GM19397 (cell line): Measurements from ENCODE around the gene PEX14.

Experiments used
- ATAC-seq: cut with Tn5 transposase; IDR thresholded peaks from one replicate; pipeline ENCODE4 v1.9.1; 2021; ENCODE audit warnings: mild to moderate bottlenecking, moderate library complexity; ENCODE audit not compliant: unreplicated experiment

Gene PEX14

GRCh38 chr1:10586125-10586524, 111.4 kb downstream of the PEX14 start:
- no peak for ATAC-seq

GRCh38 chr1:10588640-10589039, 113.9 kb downstream of the PEX14 start:
- ATAC-seq: no peak

- ATAC-seq: no peak
Measured at GRCh38 chr1:10589074-10589473, 114.3 kb downstream of the PEX14 start.

- no peak for ATAC-seq
Measured at GRCh38 chr1:10591010-10591409, 116.3 kb downstream of the PEX14 start.

GRCh38 chr1:10592373-10592772, 117.6 kb downstream of the PEX14 start:
- no peak for ATAC-seq

- no peak for ATAC-seq
Measured at GRCh38 chr1:10593750-10594149, 119.0 kb downstream of the PEX14 start.

- ATAC-seq: no peak
Measured at GRCh38 chr1:10594595-10595223, 120.0 kb downstream of the PEX14 start.

GRCh38 chr1:10596780-10597179, 122.0 kb downstream of the PEX14 start:
- ATAC-seq: no peak

GRCh38 chr1:10597492-10598388, 123.0 kb downstream of the PEX14 start:
- ATAC-seq: no peak

GRCh38 chr1:10598389-10598702, 123.6 kb downstream of the PEX14 start:
- ATAC-seq: no peak

- ATAC-seq: no peak
Measured at GRCh38 chr1:10599194-10599861, 124.6 kb downstream of the PEX14 start.

- no peak for ATAC-seq
Measured at GRCh38 chr1:10601342-10602070, 126.8 kb downstream of the PEX14 start.

- no peak for ATAC-seq
Measured at GRCh38 chr1:10602936-10603335, 128.2 kb downstream of the PEX14 start.

- ATAC-seq: no peak
Measured at GRCh38 chr1:10604966-10605365, 130.2 kb downstream of the PEX14 start.

- no peak for ATAC-seq
Measured at GRCh38 chr1:10606064-10606463, 131.3 kb downstream of the PEX14 start.

- ATAC-seq: no peak
Measured at GRCh38 chr1:10607228-10607627, 132.5 kb downstream of the PEX14 start.

GRCh38 chr1:10608690-10609089, 133.9 kb downstream of the PEX14 start:
- ATAC-seq: no peak

GRCh38 chr1:10610901-10611600, 136.3 kb downstream of the PEX14 start:
- ATAC-seq: no peak

- ATAC-seq: no peak
Measured at GRCh38 chr1:10612436-10613160, 137.8 kb downstream of the PEX14 start.

- ATAC-seq: no peak
Measured at GRCh38 chr1:10613340-10613739, 138.6 kb downstream of the PEX14 start.
